ENCODE data around the gene ADCYAP1R1. TPM values are rescaled to one million over a fixed set of nuclear protein-coding genes. Genes with fewer than 3 reads are reported as not detected.

Gene ADCYAP1R1
- total RNA-seq, 2 donors from 2014 or later, result 1.4 to 2.5 TPM

GRCh38 chr7:31123726-31124125 is 71.6 kb downstream of the ADCYAP1R1 start:
- Histone ChIP-seq H3K27ac (no peak overlapping the region), H3K4me1 (ENCODE audit: control insufficient read depth in 1 of 2, low read depth in 2 of 2) (no peaks in the 10 kb centered on the region), H3K27me3 (replicated peaks; ENCODE audit: insufficient read depth) (no peaks in the 10 kb centered on the region), H3K4me3 (no peak overlapping the region), H3K9me3 (no peaks in the 10 kb centered on the region), H3K36me3 (no peaks in the 10 kb centered on the region)
- no peak for TF ChIP-seq CTCF (IDR thresholded peaks at IDR 0.05)
- DNase-seq (ENCODE audit: low spot score) (no peak), ATAC-seq (ENCODE audit: insufficient number of reproducible peaks, low FRiP score, low read depth) (no peak)

- no peaks in the 10 kb centered on the region for H3K4me1 ChIP-seq (ENCODE audit: control insufficient read depth in 1 of 2, low read depth in 2 of 2)
- no peak for TF ChIP-seq CTCF (IDR thresholded peaks at IDR 0.05)
- no peak overlapping the region for H3K4me3 ChIP-seq
- H3K27me3 ChIP-seq (replicated peaks; ENCODE audit: insufficient read depth), result no peaks in the 10 kb centered on the region
- ATAC-seq (ENCODE audit: insufficient number of reproducible peaks, low FRiP score, low read depth) (no peak), DNase-seq (ENCODE audit: low spot score) (no peak)
- H3K36me3 ChIP-seq, result no peaks in the 10 kb centered on the region
- no peaks in the 10 kb centered on the region for H3K9me3 ChIP-seq
- H3K27ac ChIP-seq, result no peak overlapping the region
Observed at GRCh38 chr7:31125171-31125570, 73.1 kb downstream of the ADCYAP1R1 start.

- Histone ChIP-seq H3K4me1 (ENCODE audit: control insufficient read depth in 1 of 2, low read depth in 2 of 2) (no peaks in the 10 kb centered on the region), H3K9me3 (no peaks in the 10 kb centered on the region), H3K27me3 (replicated peaks; ENCODE audit: insufficient read depth) (no peaks in the 10 kb centered on the region), H3K4me3 (no peak overlapping the region), H3K27ac (no peak overlapping the region), H3K36me3 (no peaks in the 10 kb centered on the region)
- DNase-seq (ENCODE audit: low spot score) (no peak), ATAC-seq (ENCODE audit: insufficient number of reproducible peaks, low FRiP score, low read depth) (no peak)
- no peak for TF ChIP-seq CTCF (IDR thresholded peaks at IDR 0.05)
Observed at GRCh38 chr7:31126976-31127375, 74.9 kb downstream of the ADCYAP1R1 start.

- no peaks in the 10 kb centered on the region for H3K36me3 ChIP-seq
- H3K27ac ChIP-seq, result no peak overlapping the region
- no peaks in the 10 kb centered on the region for H3K4me1 ChIP-seq (ENCODE audit: control insufficient read depth in 1 of 2, low read depth in 2 of 2)
- no peak for TF ChIP-seq CTCF (IDR thresholded peaks at IDR 0.05)
- H3K27me3 ChIP-seq (replicated peaks; ENCODE audit: insufficient read depth), result no peaks in the 10 kb centered on the region
- DNase-seq (ENCODE audit: low spot score) (no peak), ATAC-seq (ENCODE audit: insufficient number of reproducible peaks, low FRiP score, low read depth) (no peak)
- no peaks in the 10 kb centered on the region for H3K9me3 ChIP-seq
- no peak overlapping the region for H3K4me3 ChIP-seq
Observed at GRCh38 chr7:31129067-31129466, 77.0 kb downstream of the ADCYAP1R1 start.

- no peak for TF ChIP-seq CTCF (IDR thresholded peaks at IDR 0.05)
- H3K9me3 ChIP-seq, result no peaks in the 10 kb centered on the region
- no peak overlapping the region for H3K4me3 ChIP-seq
- no peaks in the 10 kb centered on the region for H3K36me3 ChIP-seq
- ATAC-seq (ENCODE audit: insufficient number of reproducible peaks, low FRiP score, low read depth) (no peak), DNase-seq (ENCODE audit: low spot score) (no peak)
- H3K27me3 ChIP-seq (replicated peaks; ENCODE audit: insufficient read depth), result no peaks in the 10 kb centered on the region
- no peak overlapping the region for H3K27ac ChIP-seq
- H3K4me1 ChIP-seq (ENCODE audit: control insufficient read depth in 1 of 2, low read depth in 2 of 2), result no peaks in the 10 kb centered on the region
Observed at GRCh38 chr7:31133497-31133896, 81.4 kb downstream of the ADCYAP1R1 start.

All from thoracic aorta (tissue), 2 donors.